ENCODE data around the gene KCNE4.
"Not testable (repeated sequence)": the region's sequence is repeated elsewhere in the genome, so short reads cannot be mapped to it uniquely, and the experiment has no call there.

KCNE4 gene

DNA sequence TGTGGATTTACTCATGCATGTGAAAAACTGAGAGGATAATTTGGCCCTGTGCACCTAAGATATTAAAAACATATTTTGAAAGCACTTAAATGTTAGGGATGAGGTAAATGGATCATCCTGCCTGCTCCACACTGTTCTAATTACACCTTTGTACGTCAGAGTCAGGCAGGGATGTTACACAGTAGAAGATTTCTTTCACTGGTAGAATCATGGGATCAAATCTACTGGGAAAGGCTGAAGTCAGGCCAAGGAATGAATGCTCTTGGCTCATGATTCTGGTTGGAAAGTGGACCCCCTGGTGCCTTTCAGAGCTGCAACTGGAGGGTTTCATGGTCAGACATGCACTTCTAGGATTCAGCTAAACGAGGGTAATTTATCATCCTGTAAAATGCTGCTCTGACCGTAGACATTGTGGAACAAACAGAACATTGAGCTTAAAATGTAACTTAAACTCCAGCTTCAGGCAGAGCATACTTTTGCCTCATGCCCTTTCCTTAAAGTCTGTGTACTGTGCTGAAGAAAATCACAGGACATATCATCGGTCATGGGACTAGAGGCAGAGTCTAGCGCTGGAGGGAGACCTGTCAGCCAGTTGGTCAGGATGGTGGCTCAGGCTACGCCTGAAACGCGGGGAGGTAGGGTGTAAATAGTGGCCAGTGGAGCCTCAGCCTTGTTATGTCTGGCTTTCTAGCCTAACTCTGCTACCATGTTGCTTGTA lies 4.9 kb downstream of the KCNE4 start:
- DNase-seq (ENCODE audit: extremely low read depth in 1 of 2, low read depth in 1 of 2): no peak

GRCh38 chr2:223057569-223057968 lies 5.6 kb downstream of the KCNE4 start:
- DNase-seq (ENCODE audit: extremely low read depth in 1 of 2, low read depth in 1 of 2): no peak

- no peak for DNase-seq (ENCODE audit: extremely low read depth in 1 of 2, low read depth in 1 of 2)
These were observed 7.1 kb downstream of the KCNE4 start for GRCh38 chr2:223058952-223059716.

DNA sequence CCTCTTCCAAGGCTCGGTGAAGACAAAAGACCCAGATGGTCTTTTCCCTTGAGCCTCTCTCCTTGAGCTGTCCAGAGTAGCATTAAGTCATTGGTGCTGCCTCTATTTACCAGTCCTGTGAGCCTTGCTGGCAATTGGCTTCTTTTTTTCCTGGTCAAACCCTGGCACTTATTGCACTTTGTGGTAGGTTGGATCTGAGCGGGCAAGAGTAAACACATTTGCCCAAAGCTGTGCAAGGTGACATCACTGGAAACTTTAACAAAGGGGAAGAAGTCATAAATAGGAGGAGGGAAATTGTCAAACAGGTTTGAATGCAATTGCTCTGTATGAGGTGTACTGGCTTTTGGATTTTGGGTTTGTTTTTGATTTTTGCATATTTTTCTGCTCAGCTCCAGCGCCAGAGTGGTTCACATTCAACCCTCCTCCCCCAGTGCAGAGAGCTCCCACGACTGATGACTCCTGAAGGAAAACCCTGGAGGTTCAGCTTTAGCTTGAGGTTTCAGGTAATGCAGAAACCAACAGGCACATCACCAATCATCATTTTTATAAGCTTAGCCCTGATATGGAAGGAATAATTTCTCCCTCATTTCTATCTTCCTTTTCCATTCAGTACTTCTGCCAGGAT lies 8.3 kb downstream of the KCNE4 start:
- no peak for DNase-seq (ENCODE audit: extremely low read depth in 1 of 2, low read depth in 1 of 2)

DNA sequence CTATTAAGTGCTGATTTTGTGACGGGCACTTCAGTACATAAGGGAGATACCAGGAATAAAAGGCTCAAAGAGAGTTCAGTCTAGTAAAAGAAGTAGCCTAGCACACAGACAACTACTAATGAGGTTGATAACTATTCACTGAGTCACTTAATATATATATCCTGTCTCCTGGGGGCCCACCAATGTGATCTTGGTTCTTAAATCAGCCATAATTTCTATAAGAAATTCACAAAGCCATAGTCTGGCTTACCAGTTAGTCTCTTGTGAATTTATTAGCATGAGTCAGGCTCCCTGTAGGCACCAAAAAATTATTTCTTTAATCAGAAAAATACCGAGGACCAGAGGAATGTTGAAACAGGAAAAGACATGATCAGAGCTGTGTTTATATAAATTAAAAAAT lies 10.4 kb downstream of the KCNE4 start:
- DNase-seq (ENCODE audit: extremely low read depth in 1 of 2, low read depth in 1 of 2): no peak

DNA sequence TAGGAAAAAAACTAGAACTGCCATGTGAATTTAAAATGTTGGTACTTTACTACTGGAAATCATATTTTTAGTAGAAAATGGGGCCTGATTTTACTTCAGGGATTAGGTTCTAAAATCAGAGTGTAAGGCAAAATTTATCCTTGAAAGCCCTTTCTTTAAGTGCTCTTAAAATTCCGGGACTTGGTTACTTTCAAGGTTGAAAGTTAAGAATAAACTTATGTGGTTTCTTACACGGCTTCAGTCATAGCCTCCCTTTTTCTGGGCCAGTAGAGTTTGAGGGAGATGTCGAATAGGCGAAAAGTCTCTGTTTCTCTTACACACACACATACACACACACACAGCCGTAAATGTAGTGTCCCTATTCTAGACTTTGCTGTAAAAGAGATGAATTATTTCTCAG lies 13.1 kb downstream of the KCNE4 start:
- DNase-seq (ENCODE audit: extremely low read depth in 1 of 2, low read depth in 1 of 2): no peak

DNA sequence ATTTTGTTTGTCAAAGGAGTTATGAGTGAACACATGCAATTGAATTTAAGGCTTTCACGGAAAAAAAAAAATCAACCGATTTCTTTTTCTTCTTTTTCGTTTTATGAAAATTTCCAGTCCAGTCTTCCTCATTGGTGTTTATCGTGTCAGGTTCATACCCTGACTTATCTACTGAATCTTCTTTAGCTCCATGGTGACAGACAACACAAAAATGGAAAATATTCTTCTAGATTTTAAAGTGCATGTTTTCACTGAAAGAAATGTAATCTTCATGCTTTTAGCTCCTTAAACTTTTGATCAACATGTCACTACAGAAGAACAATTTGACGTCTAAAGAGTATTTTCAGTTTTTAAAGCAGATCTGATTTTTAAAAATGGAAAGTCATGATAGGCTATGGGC lies 14.7 kb downstream of the KCNE4 start:
- no peak for DNase-seq (ENCODE audit: extremely low read depth in 1 of 2, low read depth in 1 of 2)

DNA sequence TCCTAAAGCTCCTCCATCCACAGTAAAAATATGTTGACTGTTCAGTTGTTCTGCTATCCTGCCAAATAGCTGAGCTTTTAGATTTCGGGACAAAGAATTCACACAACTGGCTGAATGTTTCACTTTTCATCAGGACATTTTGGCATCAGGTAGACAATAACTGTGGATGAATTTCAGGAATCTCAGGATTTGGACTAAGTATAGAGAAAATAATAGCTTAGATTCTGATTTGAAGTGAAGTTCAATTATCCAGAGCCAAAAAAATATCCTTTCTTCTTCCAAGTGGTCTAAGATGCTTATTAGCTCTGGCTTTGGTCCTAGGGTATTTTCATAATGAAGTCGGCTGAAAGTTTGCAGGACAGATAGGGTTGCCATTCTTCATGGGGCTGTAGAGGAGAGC lies 16.1 kb downstream of the KCNE4 start:
- no peak for DNase-seq (ENCODE audit: extremely low read depth in 1 of 2, low read depth in 1 of 2)

GRCh38 chr2:223069465-223069864 lies 17.5 kb downstream of the KCNE4 start:
- no peak for DNase-seq (ENCODE audit: extremely low read depth in 1 of 2, low read depth in 1 of 2)

DNA sequence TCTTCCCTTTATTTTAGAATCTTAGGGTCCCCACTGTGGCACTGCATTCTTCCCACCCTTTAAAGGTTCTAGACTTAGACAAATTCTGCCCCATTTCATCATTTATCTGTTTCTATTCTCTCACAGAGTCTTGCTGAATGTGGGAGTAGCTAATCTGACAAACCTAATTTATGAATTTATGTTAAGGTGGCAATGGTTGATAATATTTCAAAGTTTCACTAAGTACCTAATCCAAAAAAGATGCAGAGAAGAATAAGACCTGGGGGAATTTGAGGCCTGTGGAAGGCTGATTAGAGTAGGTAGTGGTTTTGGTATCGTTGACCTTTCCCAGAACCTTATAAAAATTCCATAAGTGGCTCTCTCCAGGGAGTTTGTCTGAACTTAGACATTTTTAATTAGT lies 18.0 kb downstream of the KCNE4 start:
- DNase-seq (ENCODE audit: extremely low read depth in 1 of 2, low read depth in 1 of 2): no peak

DNA sequence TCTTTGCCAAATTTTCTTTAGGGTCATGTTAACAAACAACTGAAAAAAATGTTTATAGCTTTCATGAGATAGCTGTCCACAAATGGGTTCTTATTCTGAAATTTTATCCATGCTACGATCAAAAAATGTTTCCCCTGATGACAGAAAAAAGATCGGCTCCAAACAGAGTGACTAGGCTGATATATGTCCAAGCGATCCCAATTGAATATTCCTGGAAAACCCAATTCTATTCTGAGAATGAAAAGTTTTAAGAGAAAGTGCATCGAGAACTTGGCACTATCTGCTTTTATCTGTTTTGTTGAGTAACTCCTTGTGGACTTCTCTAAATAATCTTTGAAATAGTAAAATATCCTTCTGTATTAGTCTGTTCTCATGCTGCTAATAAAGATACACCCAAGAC lies 19.1 kb downstream of the KCNE4 start:
- no peak for DNase-seq (ENCODE audit: extremely low read depth in 1 of 2, low read depth in 1 of 2)

DNA sequence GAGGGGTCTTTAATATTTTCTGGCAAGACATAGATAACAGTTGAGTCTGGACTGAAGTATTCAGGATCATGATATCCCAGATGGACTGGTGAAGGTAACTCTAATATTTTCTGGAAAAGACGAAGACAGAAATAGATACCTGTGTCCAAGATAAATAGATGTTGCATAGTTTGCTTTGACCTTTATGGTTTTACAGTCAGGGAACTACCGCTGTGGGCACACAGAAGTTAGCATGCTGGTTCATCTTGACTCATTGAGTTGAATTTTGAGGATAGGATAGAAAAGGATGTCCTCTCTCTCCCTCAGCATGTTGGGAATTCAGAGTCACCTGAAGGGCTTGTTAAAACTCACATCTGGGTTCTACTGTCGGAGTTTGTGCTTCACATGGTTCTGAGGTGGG lies 20.8 kb downstream of the KCNE4 start:
- no peak for DNase-seq (ENCODE audit: extremely low read depth in 1 of 2, low read depth in 1 of 2)

DNA sequence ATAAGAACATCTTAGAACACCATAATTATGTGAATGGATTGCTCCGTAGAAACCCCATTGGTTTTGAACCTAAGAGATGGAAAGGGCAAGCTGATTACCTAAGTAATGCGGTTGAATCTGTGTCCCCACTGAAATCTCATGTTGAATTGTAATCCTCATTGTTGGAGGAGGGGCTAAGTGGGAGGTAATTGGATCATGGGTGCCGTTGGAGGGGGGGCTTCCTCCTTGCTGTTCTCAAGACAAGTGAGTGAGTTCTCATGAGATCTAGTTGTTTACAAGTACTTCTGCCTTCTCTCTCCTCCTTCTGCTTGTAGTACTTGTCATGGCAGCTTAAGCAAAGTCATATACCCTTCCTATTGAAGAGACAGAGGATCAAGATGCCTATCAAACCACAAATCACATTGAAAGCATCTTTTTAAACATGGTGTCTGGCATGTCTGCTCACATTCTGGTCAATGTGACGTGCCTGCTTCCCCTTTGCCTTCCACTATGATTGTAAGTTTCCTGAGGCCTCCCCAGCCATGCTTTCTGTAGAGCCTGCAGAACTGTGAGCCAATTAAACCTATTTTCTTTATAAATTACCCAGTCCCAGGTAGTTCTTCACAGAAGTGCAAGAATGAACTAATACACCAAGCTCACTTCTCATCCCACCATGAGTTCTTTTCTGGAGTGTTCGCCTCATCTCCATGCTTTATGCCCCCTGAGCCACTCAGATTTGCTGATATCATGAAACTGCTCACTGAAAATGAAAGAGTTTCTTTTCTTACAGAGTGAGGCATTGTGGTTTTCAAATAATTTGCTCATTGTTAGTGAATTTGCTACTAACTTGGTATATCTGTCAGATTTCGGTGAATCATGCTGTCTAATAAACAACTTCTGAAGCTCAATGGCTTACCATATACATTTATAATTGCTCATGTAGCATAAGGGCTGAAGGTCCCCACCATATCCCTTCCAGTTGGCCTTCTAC lies 23.6 kb downstream of the KCNE4 start:
- no peak for DNase-seq (ENCODE audit: extremely low read depth in 1 of 2, low read depth in 1 of 2)

DNA sequence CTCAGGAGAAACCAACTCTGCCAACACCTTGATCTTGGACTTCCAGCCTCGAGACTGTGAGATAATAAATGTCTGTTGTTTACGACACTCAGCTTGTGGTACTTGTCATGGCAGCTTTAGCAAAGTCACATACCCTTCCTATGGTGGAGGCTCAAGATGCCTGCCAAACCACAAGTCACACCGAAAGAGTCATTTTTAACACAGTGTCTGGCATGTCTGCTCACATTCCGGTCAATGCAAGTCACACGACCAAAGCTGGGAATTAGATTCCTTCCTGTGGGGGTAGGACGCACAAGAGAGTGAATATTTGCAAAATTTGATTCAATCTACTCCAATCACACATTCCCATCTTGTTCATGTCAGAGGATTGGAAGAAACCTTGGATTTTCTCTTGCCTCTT lies 24.6 kb downstream of the KCNE4 start:
- no peak for DNase-seq (ENCODE audit: extremely low read depth in 1 of 2, low read depth in 1 of 2)

DNA sequence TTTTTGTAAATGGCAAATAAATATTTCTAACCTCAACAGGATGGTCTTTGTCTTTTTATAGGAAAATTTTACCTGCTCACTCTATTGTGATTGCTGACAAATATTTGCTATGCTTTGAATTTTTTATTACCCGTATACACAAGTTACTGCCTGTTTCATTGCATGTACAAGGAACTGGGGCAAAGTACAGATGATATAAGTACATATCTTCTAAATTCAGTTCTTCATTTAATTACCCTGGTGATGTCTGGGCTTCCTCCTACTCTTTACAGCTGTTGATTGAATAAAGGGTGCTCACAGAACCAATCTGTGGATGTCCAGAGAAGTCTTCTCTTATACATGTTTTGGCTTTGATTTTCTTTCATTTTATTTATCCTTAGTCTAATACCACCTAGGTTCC lies 26.5 kb downstream of the KCNE4 start:
- no peak for DNase-seq (ENCODE audit: extremely low read depth in 1 of 2, low read depth in 1 of 2)

GRCh38 chr2:223079378-223079777 lies 27.4 kb downstream of the KCNE4 start:
- no peak for DNase-seq (ENCODE audit: extremely low read depth in 1 of 2, low read depth in 1 of 2)

GRCh38 chr2:223079925-223080324 lies 27.9 kb downstream of the KCNE4 start:
- no peak for DNase-seq (ENCODE audit: extremely low read depth in 1 of 2, low read depth in 1 of 2)

- DNase-seq (ENCODE audit: extremely low read depth in 1 of 2, low read depth in 1 of 2): not testable (repeated sequence)
These were observed 28.9 kb downstream of the KCNE4 start for GRCh38 chr2:223080790-223081360.

GRCh38 chr2:223081789-223082188 lies 29.8 kb downstream of the KCNE4 start:
- DNase-seq (ENCODE audit: extremely low read depth in 1 of 2, low read depth in 1 of 2): no peak

DNA sequence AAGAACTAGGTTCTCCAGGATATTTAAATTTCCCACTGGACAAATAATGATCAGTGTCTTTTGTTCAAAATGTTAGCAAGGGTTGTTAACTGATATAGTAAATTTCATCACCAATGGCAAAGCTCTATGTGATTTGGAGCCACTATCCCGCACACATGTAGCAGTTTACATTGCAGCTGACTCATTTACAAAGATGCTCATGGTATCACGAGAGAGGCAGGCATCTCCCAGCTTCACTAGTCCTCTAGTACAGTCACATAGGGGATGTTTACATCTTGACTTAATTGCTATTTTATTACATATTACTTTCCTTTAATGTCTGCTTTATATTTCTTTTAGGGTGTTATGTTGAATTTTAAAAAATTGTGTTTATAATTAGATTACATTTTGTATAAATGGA lies 30.7 kb downstream of the KCNE4 start:
- DNase-seq (ENCODE audit: extremely low read depth in 1 of 2, low read depth in 1 of 2): no peak
